SU-DHL-6 (cell line): ENCODE results near the gene EWSR1.

Experiments used
- CTCF ChIP-seq: fragments of 200-600 bp; sonication (generic); IDR thresholded peaks from one replicate; pipeline ENCODE4 v1.5.1; 2017; ENCODE audit warnings: antibody characterized with exemption, mild to moderate bottlenecking, low read length, moderate library complexity; ENCODE audit not compliant: insufficient read depth, poor library complexity, severe bottlenecking
- EZH2phosphoT487 ChIP-seq: fragments of 200-600 bp; sonication (generic), shearing (Covaris generic); conservative IDR thresholded peaks from 2 replicates; pipeline ENCODE4 v1.6.1; 2018; ENCODE audit warnings: mild to moderate bottlenecking, antibody characterized with exemption, low read length, moderate library complexity, mixed read lengths

- no peak for TF ChIP-seq CTCF
- no peak for TF ChIP-seq EZH2phosphoT487
These were observed 1.1 kb downstream of the EWSR1 start for GRCh38 chr22:29269230-29269604.
